ENCODE data around the gene EAPP. TPM values are rescaled to one million over a fixed set of nuclear protein-coding genes. Genes with fewer than 3 reads are reported as not detected.

EAPP gene
- total RNA-seq, 2 donors from 2014 or later = 34.7 to 59.7 TPM

DNA sequence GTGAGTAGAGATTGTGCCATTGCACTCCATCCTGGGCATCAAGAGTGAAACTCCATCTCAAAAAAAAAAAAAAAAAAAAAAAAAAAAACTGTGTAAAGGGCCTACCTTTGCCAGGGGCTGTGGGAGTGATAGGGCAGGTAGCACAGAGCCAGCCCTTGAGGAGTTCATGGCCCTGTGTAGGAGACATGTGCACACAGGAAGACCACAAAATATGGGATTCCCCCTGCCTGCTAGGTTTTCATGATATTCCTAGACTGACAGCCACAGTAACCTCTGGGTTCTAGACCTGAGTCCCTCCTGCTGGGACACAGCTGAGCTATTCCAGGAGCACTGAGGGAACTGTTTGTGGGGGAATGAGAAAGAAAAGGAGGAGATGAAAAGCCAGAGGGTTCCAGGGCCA is 69.2 kb downstream of the EAPP start:
- no peak overlapping the region for H3K9ac ChIP-seq (ENCODE audit: low read depth in 2 of 2, low read length in 2 of 2)
- H3K4me1 ChIP-seq = no peaks in the 10 kb centered on the region
- no peak overlapping the region for H3K27ac ChIP-seq
- no peak for TF ChIP-seq CTCF (IDR thresholded peaks at IDR 0.05)
- intact Hi-C loops (cut with DNase I) = no loop called here
- H3K4me3 ChIP-seq = no peak overlapping the region
- no peaks in the 10 kb centered on the region for H3K27me3 ChIP-seq
- no peaks in the 10 kb centered on the region for H3K9me3 ChIP-seq
- no peak for DNase-seq
- H3K36me3 ChIP-seq = no peaks in the 10 kb centered on the region

DNA sequence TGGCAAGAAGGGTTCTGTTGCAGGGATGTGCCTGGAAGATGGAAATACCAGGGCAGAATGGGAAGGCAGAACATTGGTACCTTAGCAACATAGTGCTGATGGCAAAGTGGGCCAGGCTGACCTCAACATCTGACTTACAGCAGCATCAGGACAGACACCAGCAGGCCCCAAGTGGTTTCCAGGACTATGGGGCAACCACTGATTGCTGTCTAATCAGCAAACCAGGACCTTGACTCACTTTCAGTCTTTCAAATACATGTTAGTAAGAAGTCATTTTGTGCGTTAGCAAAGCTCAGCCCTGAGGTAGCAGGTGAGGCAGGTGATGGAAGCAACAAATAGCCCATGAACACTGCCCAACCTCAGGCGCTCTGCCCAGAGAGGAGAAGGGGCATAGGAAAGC is 72.8 kb downstream of the EAPP start:
- Histone ChIP-seq H3K4me1 (no peaks in the 10 kb centered on the region), H3K36me3 (no peaks in the 10 kb centered on the region), H3K9ac (ENCODE audit: low read depth in 2 of 2, low read length in 2 of 2) (no peak overlapping the region), H3K9me3 (no peaks in the 10 kb centered on the region), H3K27me3 (no peaks in the 10 kb centered on the region), H3K27ac (no peak overlapping the region), H3K4me3 (no peak overlapping the region)
- DNase-seq = no peak
- intact Hi-C loops (cut with DNase I) = no loop called here
- TF ChIP-seq CTCF (IDR thresholded peaks at IDR 0.05) = no peak

Other genes with a start within 250 kb of the EAPP start
- 10 to 100 TPM; 35.3 to 60.9 TPM for gene SPTSSA, start 77.5 kb downstream of the EAPP start, total RNA-seq
- gene SNX6, start 90.4 kb upstream of the EAPP start, total RNA-seq = 10 to 100 TPM; 72.9 to 98.0 TPM
- gene CFL2, start 174.9 kb upstream of the EAPP start, total RNA-seq = 10 to 100 TPM in 1 of 2 donors, 1 to 10 TPM in 1; 7.0 to 44.8 TPM